IMR-90 (cell line): ENCODE results near the gene MARCOL.

Source experiments
- BHLHE40 ChIP-seq: fragments of 150-350 bp; IDR thresholded peaks from 2 replicates; pipeline ENCODE4 v1.6.1; 2016; ENCODE audit warnings: mild to moderate bottlenecking, low read depth, low read length
- CHD1 ChIP-seq: IDR thresholded peaks from 2 replicates; pipeline ENCODE4 v1.6.1; 2012; ENCODE audit warnings: low read depth, low read length, improper control_type of control experiment
- MAFK ChIP-seq: IDR thresholded peaks from 2 replicates; pipeline ENCODE4 v1.6.1; 2012; ENCODE audit warnings: low read depth, low read length, improper control_type of control experiment
- MAZ ChIP-seq: IDR thresholded peaks from 2 replicates; pipeline ENCODE4 v1.6.1; 2012; ENCODE audit warnings: low read depth, mild to moderate bottlenecking, low read length, improper control_type of control experiment, moderate library complexity, borderline replicate concordance
- RFX5 ChIP-seq: IDR thresholded peaks from 2 replicates; pipeline ENCODE4 v1.8.0; 2012; ENCODE audit warnings: low read depth, mild to moderate bottlenecking, low read length, moderate library complexity
- TF ChIP-seq, protein P1 (sequence below): conservative IDR thresholded peaks from 2 replicates; pipeline ENCODE4 v1.5.1; 2012; ENCODE audit warnings: mild to moderate bottlenecking, low read depth, low read length, improper control_type of control experiment

DNA sequence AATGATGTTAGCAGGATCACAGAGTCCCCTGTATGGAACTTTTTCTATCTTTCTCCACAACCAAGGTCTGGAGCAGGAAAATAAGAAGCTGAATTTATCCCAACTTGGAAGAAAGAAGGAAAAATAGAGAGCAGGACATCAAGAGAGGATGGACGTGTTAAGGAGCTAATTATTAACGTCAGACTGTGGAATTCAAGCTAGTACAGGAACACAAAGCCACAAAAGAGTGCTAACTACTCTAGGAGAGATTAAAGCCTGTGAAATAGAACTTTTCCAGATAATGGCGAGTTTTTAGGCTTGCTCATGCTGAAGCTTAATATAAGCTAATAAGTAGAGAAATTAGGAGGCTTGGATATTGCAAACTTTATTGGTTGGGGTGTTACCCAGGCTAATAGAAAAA, 29.6 kb downstream of the MARCOL start:
- TF ChIP-seq CHD1 (no peak), MAFK (no peak), BHLHE40 (no peak), RFX5 (no peak), MAZ (no peak)
- TF ChIP-seq, protein P1, sequence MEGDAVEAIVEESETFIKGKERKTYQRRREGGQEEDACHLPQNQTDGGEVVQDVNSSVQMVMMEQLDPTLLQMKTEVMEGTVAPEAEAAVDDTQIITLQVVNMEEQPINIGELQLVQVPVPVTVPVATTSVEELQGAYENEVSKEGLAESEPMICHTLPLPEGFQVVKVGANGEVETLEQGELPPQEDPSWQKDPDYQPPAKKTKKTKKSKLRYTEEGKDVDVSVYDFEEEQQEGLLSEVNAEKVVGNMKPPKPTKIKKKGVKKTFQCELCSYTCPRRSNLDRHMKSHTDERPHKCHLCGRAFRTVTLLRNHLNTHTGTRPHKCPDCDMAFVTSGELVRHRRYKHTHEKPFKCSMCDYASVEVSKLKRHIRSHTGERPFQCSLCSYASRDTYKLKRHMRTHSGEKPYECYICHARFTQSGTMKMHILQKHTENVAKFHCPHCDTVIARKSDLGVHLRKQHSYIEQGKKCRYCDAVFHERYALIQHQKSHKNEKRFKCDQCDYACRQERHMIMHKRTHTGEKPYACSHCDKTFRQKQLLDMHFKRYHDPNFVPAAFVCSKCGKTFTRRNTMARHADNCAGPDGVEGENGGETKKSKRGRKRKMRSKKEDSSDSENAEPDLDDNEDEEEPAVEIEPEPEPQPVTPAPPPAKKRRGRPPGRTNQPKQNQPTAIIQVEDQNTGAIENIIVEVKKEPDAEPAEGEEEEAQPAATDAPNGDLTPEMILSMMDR = no peak
